ENCODE measurements around the gene CAST.

GRCh38 chr5:96758621-96759020 is 96.4 kb downstream of the CAST start:
- no peak for TF ChIP-seq TAF1 (IDR thresholded peaks at IDR 0.05; ENCODE audit: borderline replicate concordance, low read depth, low read length)
- no peak for TF ChIP-seq POLR2A (IDR thresholded peaks at IDR 0.05; ENCODE audit: low read depth, low read length)
